Astrocyte of the spinal cord (primary cell): Measurements from ENCODE around the gene SOX6.

Experiments used
- DNase-seq: peaks from one replicate; pipeline ENCODE4 v3.0.0; 2011; ENCODE audit warnings: low read depth, low spot score
- H3K4me3 ChIP-seq: 2 replicates; pipeline ENCODE4 v1.5.1; 2011; ENCODE audit warnings: low read depth, mild to moderate bottlenecking, low read length, moderate library complexity
- CTCF ChIP-seq: IDR thresholded peaks from 2 replicates; pipeline ENCODE4 v1.5.1; 2012; ENCODE audit warnings: low read depth, mild to moderate bottlenecking, low read length, inconsistent platforms
- in situ Hi-C: cut with HindIII; loops from 2 replicates; pipeline ENCODE4 v1.10.0; 2017; ENCODE audit warnings: low sequenced_read_pairs

The SOX6 gene

GRCh38 chr11:15989685-15990084 is 366.7 kb downstream of the SOX6 start:
- no peak overlapping the region for H3K4me3 ChIP-seq
- DNase-seq: no peak
- TF ChIP-seq CTCF: no peak
- in situ Hi-C loops: no loop called here

- peak; percentile 11 for TF ChIP-seq CTCF
- in situ Hi-C loops: no loop called here
- no peak overlapping the region for H3K4me3 ChIP-seq
- no peak for DNase-seq
Observed at GRCh38 chr11:15988693-15989231, 367.6 kb downstream of the SOX6 start.

GRCh38 chr11:15988016-15988550 is 368.3 kb downstream of the SOX6 start:
- in situ Hi-C loops: no loop called here
- no peak for TF ChIP-seq CTCF
- no peak overlapping the region for H3K4me3 ChIP-seq
- no peak for DNase-seq

GRCh38 chr11:15987046-15987445 is 369.3 kb downstream of the SOX6 start:
- TF ChIP-seq CTCF: no peak
- no peak overlapping the region for H3K4me3 ChIP-seq
- no peak for DNase-seq
- in situ Hi-C loops: no loop called here

- H3K4me3 ChIP-seq: no peak overlapping the region
- in situ Hi-C loops: no loop called here
- DNase-seq: no peak
- no peak for TF ChIP-seq CTCF
Observed at GRCh38 chr11:15985860-15986139, 370.5 kb downstream of the SOX6 start.

GRCh38 chr11:15985127-15985859 is 371.1 kb downstream of the SOX6 start:
- DNase-seq: peak; percentile 68
- no peak overlapping the region for H3K4me3 ChIP-seq
- TF ChIP-seq CTCF: no peak
- in situ Hi-C loops: no loop called here
